Kidney epithelial cell (primary cell): Measurements from ENCODE around the gene PKNOX1. TPM values are rescaled to one million over a fixed set of nuclear protein-coding genes. Genes with fewer than 3 reads are reported as not detected.
"Not testable (repeated sequence)": the region's sequence is repeated elsewhere in the genome, so short reads cannot be mapped to it uniquely, and the experiment has no call there.

Experiments
- DNase-seq: peaks from one replicate; pipeline ENCODE4 v3.0.0-alpha.2; 2010; ENCODE audit warnings: low read depth
- H3K27me3 ChIP-seq: 2 replicates; pipeline ENCODE4 v1.6.0; 2011; ENCODE audit warnings: low read length; ENCODE audit not compliant: control insufficient read depth, insufficient read depth
- H3K36me3 ChIP-seq: 2 replicates; pipeline ENCODE4 v1.5.1; 2011; ENCODE audit warnings: low read length; ENCODE audit not compliant: control insufficient read depth, insufficient read depth
- H3K4me3 ChIP-seq: 2 replicates; pipeline ENCODE4 v1.5.1; 2011; ENCODE audit warnings: low read depth, mild to moderate bottlenecking, control low read depth, low read length
- CTCF ChIP-seq: IDR thresholded peaks from 2 replicates; pipeline ENCODE4 v1.5.1; 2011; ENCODE audit warnings: mild to moderate bottlenecking, moderate library complexity, low read length, control low read depth, inconsistent platforms; ENCODE audit not compliant: insufficient read depth, poor library complexity, severe bottlenecking
- total RNA-seq: library from RNA; depleted of rRNA; stranded (reverse); fragments of >200 nt; gene quantifications from 2 replicates; pipeline ENCODE4 v1.2.3, GENCODE V29; 2015

The PKNOX1 gene
- 14.0 and 18.3 TPM in 2 replicates for total RNA-seq

GRCh38 chr21:42973991-42974831 is at the start of gene PKNOX1:
PKNOX1 (plus strand) TSS chr21:42974562; CDS start chr21:43004382, 29,820 bp downstream.
- H3K4me3 ChIP-seq = peak within 1 kb of the TSS; percentile 90
- H3K27me3 ChIP-seq = no peaks in the 10 kb centered on the region
- DNase-seq = peak; percentile 85
- H3K36me3 ChIP-seq = no peaks in the 10 kb centered on the region
- no peak for TF ChIP-seq CTCF

GRCh38 chr21:42925114-42925926 is 49.0 kb upstream of the PKNOX1 start, which contains the start of gene ERVH48-1:
ERVH48-1 (minus strand) TSS chr21:42925630; CDS start chr21:42919006, 6,624 bp downstream.
- Histone ChIP-seq H3K27me3 (no peaks in the 10 kb centered on the region), H3K36me3 (no peaks in the 10 kb centered on the region), H3K4me3 (no peak within 1 kb of the TSS)
- TF ChIP-seq CTCF = no peak
- DNase-seq = no peak

- not testable (repeated sequence) for H3K36me3 ChIP-seq, H3K4me3 ChIP-seq, DNase-seq, H3K27me3 ChIP-seq
These were observed 46.7 kb upstream of the PKNOX1 start for GRCh38 chr21:42927474-42928200.

GRCh38 chr21:42929969-42930368 is 44.4 kb upstream of the PKNOX1 start:
- H3K36me3 ChIP-seq = no peaks in the 10 kb centered on the region

GRCh38 chr21:42931560-42932235 is 42.7 kb upstream of the PKNOX1 start:
- Histone ChIP-seq H3K4me3 (no peak overlapping the region), H3K27me3 (no peaks in the 10 kb centered on the region), H3K36me3 (no peaks in the 10 kb centered on the region)
- no peak for DNase-seq
- TF ChIP-seq CTCF = no peak

More at GRCh38 chr21:42929969-42930368, 44.4 kb upstream of the PKNOX1 start:
- no peak for TF ChIP-seq CTCF
- Histone ChIP-seq H3K27me3 (no peaks in the 10 kb centered on the region), H3K4me3 (no peak overlapping the region)
- DNase-seq = no peak

- not testable (repeated sequence) for H3K4me3 ChIP-seq, DNase-seq, H3K27me3 ChIP-seq, H3K36me3 ChIP-seq
These were observed 41.8 kb upstream of the PKNOX1 start for GRCh38 chr21:42932378-42933136.

- not testable (repeated sequence) for DNase-seq, H3K36me3 ChIP-seq, H3K4me3 ChIP-seq, H3K27me3 ChIP-seq
These were observed 41.0 kb upstream of the PKNOX1 start for GRCh38 chr21:42933137-42933970.

GRCh38 chr21:42933973-42934372 is 40.4 kb upstream of the PKNOX1 start:
- not testable (repeated sequence) for DNase-seq, H3K4me3 ChIP-seq

More at GRCh38 chr21:42933973-42934372, 40.4 kb upstream of the PKNOX1 start:
- not testable (repeated sequence) for H3K27me3 ChIP-seq, H3K36me3 ChIP-seq
